ENCODE results near the gene NBEAL2. TPM values are rescaled to one million over a fixed set of nuclear protein-coding genes. Genes with fewer than 3 reads are reported as not detected.

NBEAL2 gene
- total RNA-seq: 30.6 and 36.7 TPM in 2 replicates

GRCh38 chr3:46978985-46979944, at the start of gene NBEAL2:
Gene NBEAL2 (plus strand): TSS chr3:46979666. CDS start chr3:46979862, 196 bp downstream.

GRCh38 chr3:46976326-46977190, 2.9 kb upstream of the NBEAL2 start, which contains the start of gene CCDC12:
Gene CCDC12 (minus strand): TSS chr3:46976745. CDS start chr3:46976732, 13 bp downstream.

Small RNAs within 50 kb of the gene (small RNA-seq; reads per million reads assigned to genes)
- gene MRPL57P3: not detected

Other genes with a start within 250 kb of the NBEAL2 start
- 0.65 and 6.3 TPM in 2 replicates for gene MYL3, start 116.2 kb upstream of the NBEAL2 start, total RNA-seq
- 8.0 and 12.6 TPM in 2 replicates for gene PTH1R, start 101.9 kb upstream of the NBEAL2 start, total RNA-seq
- 32.1 and 41.6 TPM in 2 replicates for gene CCDC12, start 2.9 kb upstream of the NBEAL2 start, total RNA-seq
- 45.4 and 51.4 TPM in 2 replicates for gene SETD2, start 184.4 kb downstream of the NBEAL2 start, total RNA-seq

All from placental epithelial cell (primary cell).